AG10803 (cell line): ENCODE measurements around the gene C16orf95.

ENCODE experiments used
- DNase-seq: peaks from one replicate; pipeline ENCODE4 v3.0.0; 2010; ENCODE audit warnings: low read depth
- H3K4me3 ChIP-seq: 2 replicates; pipeline ENCODE4 v1.5.1; 2011; ENCODE audit warnings: mild to moderate bottlenecking, low read length, control low read depth
- CTCF ChIP-seq: conservative IDR thresholded peaks from 2 replicates; pipeline ENCODE4 v1.5.1; 2011; ENCODE audit warnings: mild to moderate bottlenecking, low read length, control low read depth, inconsistent platforms

Gene C16orf95

GRCh38 chr16:87254734-87255133, 62.5 kb downstream of the C16orf95 start:
- no peak for DNase-seq
- TF ChIP-seq CTCF = no peak
- H3K4me3 ChIP-seq = no peak overlapping the region

- H3K4me3 ChIP-seq = no peak overlapping the region
- no peak for DNase-seq
- TF ChIP-seq CTCF = no peak
Observed at GRCh38 chr16:87254296-87254695, 62.9 kb downstream of the C16orf95 start.

- TF ChIP-seq CTCF = no peak
- no peak for DNase-seq
- no peak overlapping the region for H3K4me3 ChIP-seq
Observed at GRCh38 chr16:87253536-87253935, 63.7 kb downstream of the C16orf95 start.
